Right atrium auricular region (tissue), 2 donors: ENCODE results near the gene COL11A1. TPM values are rescaled to one million over a fixed set of nuclear protein-coding genes. Genes with fewer than 3 reads are reported as not detected.
A peak's percentile ranks its signal among the peaks of the same experiment; 100 is the strongest.

ENCODE experiments used
- DNase-seq: peaks from one replicate; pipeline ENCODE4 v3.0.0-alpha.2; 2019; ENCODE audit warnings: low spot score
- H3K27ac ChIP-seq, 2 donors: fragments of 200-600 bp; sonication (generic); 1 replicate in 1 of 2; 2 replicates in 1 of 2; pipeline ENCODE4 v1.5.1; 2016 to 2019
- H3K27me3 ChIP-seq, 2 donors: fragments of 200-600 bp; sonication (generic); one replicate each; pipeline versions ENCODE4 v1.5.1 to v1.6.0; 2017 to 2019
- H3K36me3 ChIP-seq: fragments of 200-600 bp; sonication (generic); one replicate; pipeline ENCODE4 v1.5.1; 2016
- H3K4me1 ChIP-seq, 2 donors: fragments of 200-600 bp; sonication (generic); one replicate each; pipeline versions ENCODE4 v1.5.1 to v1.6.0; 2017 to 2019
- H3K4me3 ChIP-seq, 2 donors: fragments of 200-600 bp; sonication (generic); 1 replicate in 1 of 2; 2 replicates in 1 of 2; pipeline ENCODE4 v1.5.1; 2017 to 2019; ENCODE audit warnings: mild to moderate bottlenecking in 1 of 2, moderate library complexity in 1 of 2
- H3K9me3 ChIP-seq, 2 donors: fragments of 200-600 bp; sonication (generic); one replicate each; pipeline ENCODE4 v1.5.1; 2019
- total RNA-seq, 2 donors: library from RNA; depleted of rRNA; stranded (reverse); fragments of >200 nt; gene quantifications; one replicate each; pipeline ENCODE4 v1.1.0, GENCODE V29; 2016
- TF ChIP-seq, protein P1 (sequence below), 2 donors: fragments of 200-600 bp; sonication (generic); IDR thresholded peaks; one replicate each; pipeline ENCODE4 v1.5.1; 2019; ENCODE audit warnings: antibody characterized with exemption in 2 of 2

COL11A1 gene
- total RNA-seq, 2 donors from 2014 or later: 0.71 TPM; not detected in 1

DNA sequence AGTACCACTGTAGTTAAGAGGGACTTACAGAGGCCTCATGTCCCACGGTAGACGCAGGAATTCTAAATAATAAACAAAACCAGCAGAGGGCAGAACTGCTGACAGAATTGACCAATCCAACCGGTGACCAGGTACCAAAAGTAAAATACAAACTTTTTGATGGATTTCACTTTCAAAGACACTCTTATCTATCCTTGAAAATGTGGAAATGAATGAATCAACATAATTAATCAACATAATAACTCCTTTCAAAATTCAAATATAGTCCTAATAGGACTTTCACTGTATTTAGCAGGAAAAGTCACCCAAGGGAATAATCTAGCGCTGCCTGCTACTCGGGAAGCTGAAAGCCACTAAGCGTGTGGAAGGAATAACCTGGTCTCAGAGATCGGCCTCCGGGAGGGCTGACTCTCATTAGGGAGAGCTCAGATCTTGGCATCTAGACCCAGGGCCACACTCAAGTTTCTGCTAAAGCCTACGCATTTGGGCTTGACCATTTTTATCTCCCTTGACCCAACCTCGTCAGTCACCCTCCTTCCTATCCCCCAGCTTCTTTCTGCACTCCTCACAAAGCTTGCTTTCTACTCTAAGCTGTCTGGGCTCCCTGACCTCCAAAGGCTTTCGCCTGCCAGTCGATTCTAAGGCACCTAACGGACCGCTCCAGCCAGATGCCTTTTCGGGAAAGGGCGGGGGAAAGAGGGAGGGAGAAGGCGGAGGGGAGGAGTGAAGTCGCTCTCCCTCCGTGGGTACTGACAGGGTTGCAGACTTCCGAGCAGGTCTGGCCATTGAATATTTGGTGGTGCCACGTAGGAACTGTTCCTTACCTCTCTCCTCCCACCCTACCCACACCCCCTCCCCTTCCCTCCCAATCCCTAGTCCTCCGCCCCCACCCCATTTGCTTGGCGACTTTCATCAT is 1.6 kb downstream of the COL11A1 start:
- no peak for DNase-seq
- peak overlapping the region; percentile 17 to 41 for H3K4me3 ChIP-seq
- no peaks in the 10 kb centered on the region for H3K27me3 ChIP-seq
- no peaks in the 10 kb centered on the region for H3K36me3 ChIP-seq
- H3K27ac ChIP-seq: no peak overlapping the region
- peaks cover 0 to 25% of the 10 kb centered on the region in 2 donors for H3K4me1 ChIP-seq
- no peaks in the 10 kb centered on the region for H3K9me3 ChIP-seq
- TF ChIP-seq, protein P1, sequence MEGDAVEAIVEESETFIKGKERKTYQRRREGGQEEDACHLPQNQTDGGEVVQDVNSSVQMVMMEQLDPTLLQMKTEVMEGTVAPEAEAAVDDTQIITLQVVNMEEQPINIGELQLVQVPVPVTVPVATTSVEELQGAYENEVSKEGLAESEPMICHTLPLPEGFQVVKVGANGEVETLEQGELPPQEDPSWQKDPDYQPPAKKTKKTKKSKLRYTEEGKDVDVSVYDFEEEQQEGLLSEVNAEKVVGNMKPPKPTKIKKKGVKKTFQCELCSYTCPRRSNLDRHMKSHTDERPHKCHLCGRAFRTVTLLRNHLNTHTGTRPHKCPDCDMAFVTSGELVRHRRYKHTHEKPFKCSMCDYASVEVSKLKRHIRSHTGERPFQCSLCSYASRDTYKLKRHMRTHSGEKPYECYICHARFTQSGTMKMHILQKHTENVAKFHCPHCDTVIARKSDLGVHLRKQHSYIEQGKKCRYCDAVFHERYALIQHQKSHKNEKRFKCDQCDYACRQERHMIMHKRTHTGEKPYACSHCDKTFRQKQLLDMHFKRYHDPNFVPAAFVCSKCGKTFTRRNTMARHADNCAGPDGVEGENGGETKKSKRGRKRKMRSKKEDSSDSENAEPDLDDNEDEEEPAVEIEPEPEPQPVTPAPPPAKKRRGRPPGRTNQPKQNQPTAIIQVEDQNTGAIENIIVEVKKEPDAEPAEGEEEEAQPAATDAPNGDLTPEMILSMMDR (IDR thresholded peaks at IDR 0.05): peak in 1 of 2 donors; percentile 65

DNA sequence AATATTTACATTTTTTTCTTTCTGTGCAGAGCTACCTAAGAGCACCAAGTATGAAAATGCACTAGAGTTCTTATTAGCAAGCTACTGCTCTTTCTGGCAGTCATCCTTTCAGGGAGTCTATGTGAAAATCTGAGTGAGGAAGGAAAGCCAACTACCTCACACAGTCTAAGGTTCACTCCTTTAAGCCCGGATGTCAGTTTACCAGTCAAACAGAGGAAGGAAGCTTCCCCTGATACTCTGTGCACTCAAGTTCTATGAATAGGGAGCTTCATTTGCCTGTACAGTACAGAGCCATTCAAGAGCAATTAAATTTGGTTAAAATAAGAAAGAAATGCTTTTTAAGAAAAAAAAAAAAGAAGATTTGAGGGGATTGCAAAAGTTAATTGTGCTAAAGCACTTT is 6.9 kb downstream of the COL11A1 start:
- H3K27ac ChIP-seq: no peak overlapping the region
- no peak for DNase-seq
- TF ChIP-seq, protein P1 (IDR thresholded peaks at IDR 0.05): no peak
- no peaks in the 10 kb centered on the region for H3K9me3 ChIP-seq
- H3K27me3 ChIP-seq: no peaks in the 10 kb centered on the region
- H3K4me1 ChIP-seq: peaks cover 0 to under 1% of the 10 kb centered on the region in 2 donors
- no peak overlapping the region for H3K4me3 ChIP-seq
- no peaks in the 10 kb centered on the region for H3K36me3 ChIP-seq

DNA sequence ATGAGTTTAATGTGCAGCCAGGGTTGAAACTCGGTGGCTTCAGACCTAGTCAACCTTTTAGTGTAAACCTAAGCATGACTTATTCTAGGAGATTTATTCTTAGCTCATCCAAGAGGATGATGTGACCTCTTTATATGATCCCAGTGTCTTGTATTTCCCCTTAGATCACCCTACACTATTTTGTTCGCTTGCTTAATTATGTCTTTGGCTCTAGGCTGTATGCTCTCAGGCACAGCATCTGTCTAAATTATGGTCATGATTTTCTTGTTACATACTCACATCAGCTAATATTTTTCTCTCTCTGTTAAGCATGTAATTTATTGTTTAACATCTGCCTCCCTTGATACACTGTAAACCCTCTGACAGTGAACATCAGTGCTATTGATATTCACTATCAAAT is 19.1 kb downstream of the COL11A1 start:
- Histone ChIP-seq H3K36me3 (no peaks in the 10 kb centered on the region), H3K27ac (no peak overlapping the region), H3K9me3 (no peaks in the 10 kb centered on the region), H3K4me1 (no peaks in the 10 kb centered on the region), H3K27me3 (no peaks in the 10 kb centered on the region), H3K4me3 (no peak overlapping the region)
- TF ChIP-seq, protein P1 (IDR thresholded peaks at IDR 0.05): no peak
- no peak for DNase-seq

DNA sequence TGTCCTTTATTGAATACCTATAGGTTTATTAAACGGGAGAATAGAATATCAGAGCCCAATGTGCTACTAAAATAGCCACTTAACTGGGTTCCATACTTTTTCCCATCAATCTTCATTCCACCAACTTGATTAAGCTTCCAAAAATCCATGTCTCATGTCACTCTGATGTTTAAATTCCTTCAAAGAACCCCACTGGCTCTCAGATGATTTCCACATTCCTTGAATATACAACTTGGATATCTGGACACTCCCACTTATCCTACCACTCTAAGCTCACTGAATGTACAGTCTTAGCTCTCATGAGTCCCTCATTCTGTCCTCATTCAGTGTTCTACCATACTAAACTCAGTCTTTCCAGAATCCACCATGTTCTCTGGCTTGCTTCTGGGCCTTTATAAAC is 21.1 kb downstream of the COL11A1 start:
- no peak for DNase-seq

DNA sequence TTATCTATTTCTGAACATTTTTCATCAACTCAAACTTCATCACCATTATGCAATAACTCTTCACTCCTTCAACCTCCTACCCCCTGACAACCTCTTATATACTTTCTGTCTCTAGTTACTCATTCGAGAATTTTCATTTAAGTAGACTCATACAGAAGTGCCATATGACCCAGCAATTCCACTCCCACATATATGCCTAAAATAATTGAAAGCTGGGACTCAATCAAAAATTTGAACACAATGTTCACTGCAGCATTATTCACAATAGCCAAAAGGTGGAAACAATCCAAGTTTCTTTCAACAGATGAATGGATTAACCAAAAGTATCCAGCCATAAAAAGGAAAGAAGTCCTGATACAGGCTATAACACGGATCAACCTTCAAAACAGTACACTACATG is 24.1 kb downstream of the COL11A1 start:
- H3K27me3 ChIP-seq: no peaks in the 10 kb centered on the region
- DNase-seq: no peak
- H3K36me3 ChIP-seq: no peaks in the 10 kb centered on the region
- H3K27ac ChIP-seq: no peak overlapping the region
- no peaks in the 10 kb centered on the region for H3K4me1 ChIP-seq
- no peaks in the 10 kb centered on the region for H3K9me3 ChIP-seq
- TF ChIP-seq, protein P1 (IDR thresholded peaks at IDR 0.05): no peak
- H3K4me3 ChIP-seq: no peak overlapping the region

More for the DNA sequence above, 21.1 kb downstream of the COL11A1 start:
- no peaks in the 10 kb centered on the region for H3K4me1 ChIP-seq
- H3K4me3 ChIP-seq: no peak overlapping the region
- H3K36me3 ChIP-seq: no peaks in the 10 kb centered on the region
- TF ChIP-seq, protein P1 (IDR thresholded peaks at IDR 0.05): no peak
- H3K9me3 ChIP-seq: no peaks in the 10 kb centered on the region
- H3K27me3 ChIP-seq: no peaks in the 10 kb centered on the region
- H3K27ac ChIP-seq: no peak overlapping the region
